Dermis microvascular lymphatic vessel endothelial cell (primary cell): Measurements from ENCODE around the gene ADSL. TPM values are rescaled to one million over a fixed set of nuclear protein-coding genes. Genes with fewer than 3 reads are reported as not detected.

Experiments
- DNase-seq, 2 donors: peaks; one replicate each; pipeline versions ENCODE4 v3.0.0 to v3.0.0-alpha.2; 2010; ENCODE audit warnings: low read depth in 2 of 2
- total RNA-seq: library from RNA; depleted of rRNA; stranded (reverse); fragments of >200 nt; gene quantifications from 2 replicates; pipeline ENCODE4 v1.2.1, GENCODE V29; 2014

Gene ADSL
- total RNA-seq, 1 donor from 2014 or later, result 153 TPM

GRCh38 chr22:40404251-40405177 lies 58.2 kb downstream of the ADSL start:
- no peak for DNase-seq

GRCh38 chr22:40405178-40406062 lies 59.1 kb downstream of the ADSL start:
- no peak for DNase-seq

DNA sequence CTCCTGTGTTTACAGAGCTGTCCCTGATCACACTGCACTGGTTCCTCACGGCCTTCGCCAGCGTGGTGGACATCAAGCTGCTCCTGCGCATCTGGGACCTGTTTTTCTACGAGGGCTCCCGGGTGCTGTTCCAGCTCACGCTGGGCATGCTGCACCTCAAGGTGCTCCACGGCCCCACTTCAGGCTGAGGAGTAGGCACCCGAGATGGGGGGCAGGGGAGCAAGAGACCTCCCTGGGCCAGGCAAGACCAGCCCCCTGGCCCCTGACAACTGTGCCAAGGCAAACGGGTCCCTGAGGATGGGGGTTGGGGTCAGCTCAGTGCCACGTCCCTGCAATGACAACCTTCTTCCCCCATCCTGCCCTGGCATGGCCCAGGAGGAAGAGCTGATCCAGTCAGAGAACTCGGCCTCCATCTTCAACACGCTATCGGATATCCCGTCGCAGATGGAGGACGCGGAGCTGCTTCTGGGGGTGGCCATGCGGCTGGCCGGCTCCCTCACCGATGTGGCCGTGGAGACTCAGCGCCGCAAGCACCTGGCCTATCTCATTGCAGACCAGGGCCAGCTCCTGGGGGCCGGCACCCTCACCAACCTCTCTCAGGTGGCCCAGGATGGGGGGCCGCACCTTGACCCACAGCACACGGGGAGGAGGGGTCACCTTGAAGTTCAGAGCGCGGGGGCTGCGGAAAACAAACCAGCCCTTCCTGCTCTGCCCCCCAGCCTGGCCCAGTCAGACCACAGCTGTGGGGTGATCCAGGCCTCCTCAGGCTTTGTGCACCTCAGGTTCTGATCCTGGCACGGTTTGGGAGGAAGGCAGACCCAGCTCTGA lies 60.0 kb downstream of the ADSL start:
- DNase-seq, result no peak

GRCh38 chr22:40407021-40407761 lies 60.9 kb downstream of the ADSL start:
- no peak for DNase-seq

DNA sequence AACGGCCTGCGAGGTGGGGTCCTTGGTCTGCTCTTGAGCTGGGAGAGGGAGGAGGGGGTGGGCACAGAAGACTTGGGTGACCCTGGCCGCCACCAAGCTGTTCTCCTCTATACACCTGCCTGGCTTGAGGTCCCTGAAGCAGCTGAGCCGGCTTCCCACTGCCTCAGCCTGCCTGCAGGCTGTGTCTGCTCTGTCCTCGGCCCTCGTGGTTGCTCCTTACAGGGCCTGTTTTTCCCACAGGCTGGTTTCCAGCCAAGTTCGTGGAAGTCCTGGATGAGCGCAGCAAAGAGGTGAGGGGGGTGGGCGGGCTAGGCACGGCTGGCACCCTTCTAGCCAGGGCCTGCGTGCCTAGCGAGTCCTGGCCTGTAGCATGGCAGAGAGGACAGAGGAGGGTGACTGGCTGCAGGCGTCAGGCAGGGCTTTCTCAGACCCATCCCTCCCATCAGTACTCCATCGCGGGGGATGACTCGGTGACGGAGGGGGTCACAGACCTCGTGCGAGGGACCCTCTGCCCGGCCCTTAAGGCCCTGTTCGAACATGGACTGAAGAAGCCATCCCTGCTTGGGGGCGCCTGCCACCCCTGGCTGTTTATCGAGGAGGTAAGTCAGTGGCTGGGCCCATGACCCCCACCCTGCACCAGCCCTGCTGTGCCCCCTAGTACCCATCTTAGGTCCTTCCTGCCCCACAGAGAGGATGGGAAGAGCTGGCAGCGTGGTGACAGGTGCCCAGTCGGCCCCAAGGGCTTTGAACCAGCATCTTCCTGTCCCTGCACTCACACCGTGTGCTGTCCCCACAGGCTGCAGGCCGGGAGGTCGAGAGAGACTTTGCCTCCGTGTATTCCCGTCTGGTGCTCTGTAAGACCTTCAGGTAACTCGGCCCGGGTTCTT lies 61.8 kb downstream of the ADSL start:
- no peak for DNase-seq

DNA sequence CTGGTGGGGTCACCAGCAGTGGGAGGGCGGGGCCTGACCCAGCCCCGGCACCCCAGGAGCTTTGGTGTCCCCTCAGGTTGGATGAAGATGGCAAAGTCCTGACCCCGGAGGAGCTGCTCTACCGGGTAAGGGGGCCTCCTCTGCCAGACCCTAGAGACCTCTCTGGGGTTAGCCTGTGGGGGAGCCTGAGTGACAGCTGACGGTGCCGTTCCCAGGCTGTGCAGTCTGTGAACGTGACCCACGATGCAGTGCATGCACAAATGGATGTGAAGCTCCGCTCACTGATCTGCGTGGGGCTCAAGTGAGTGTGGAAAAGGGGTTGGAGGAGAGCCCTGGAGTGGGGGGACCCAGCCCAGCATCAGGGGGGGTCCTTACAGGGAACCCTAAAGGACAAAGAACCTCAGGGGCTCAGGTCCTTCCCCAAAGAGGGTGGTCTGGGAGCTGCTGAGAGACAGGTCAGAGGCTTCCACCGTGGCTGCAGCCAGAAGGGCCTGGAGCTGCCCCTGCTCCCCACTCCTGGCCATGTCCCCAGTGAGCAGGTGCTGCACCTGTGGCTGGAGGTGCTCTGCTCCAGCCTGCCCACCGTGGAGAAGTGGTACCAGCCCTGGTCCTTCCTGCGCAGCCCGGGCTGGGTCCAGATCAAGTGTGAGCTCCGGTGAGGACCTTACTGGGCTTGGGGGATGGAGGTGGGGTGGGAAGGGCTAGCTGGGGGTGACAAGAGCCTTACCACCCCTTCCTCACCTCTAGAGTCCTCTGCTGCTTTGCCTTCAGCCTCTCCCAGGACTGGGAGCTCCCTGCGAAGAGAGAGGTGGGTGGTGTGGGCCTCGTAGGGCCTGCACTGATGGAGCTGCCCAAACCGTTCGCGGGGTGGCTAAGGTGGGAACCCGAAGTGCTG lies 62.7 kb downstream of the ADSL start:
- no peak for DNase-seq

- DNase-seq, result no peak
These were observed 63.4 kb downstream of the ADSL start for GRCh38 chr22:40409613-40410113.

DNA sequence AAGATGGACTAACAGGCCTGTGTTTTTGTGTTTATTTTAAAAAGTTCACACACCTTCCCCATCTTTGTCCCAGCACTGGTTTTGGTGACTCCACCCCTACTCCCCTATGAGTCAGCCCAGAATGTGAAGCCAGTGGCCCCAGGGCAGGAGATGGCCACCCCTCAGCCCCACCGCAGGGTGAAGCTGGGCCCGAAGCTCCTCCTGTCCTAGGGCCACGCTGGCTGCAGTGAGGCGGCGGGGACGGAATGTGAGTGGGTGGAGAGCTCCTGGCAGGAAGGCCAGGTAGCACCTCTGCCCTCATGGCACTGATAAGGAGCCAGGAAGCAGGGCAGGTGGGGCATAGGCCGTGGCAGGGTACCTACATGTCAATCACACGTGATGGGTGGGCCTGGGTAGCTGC lies 64.0 kb downstream of the ADSL start:
- no peak for DNase-seq

- DNase-seq, result no peak
These were observed 64.6 kb downstream of the ADSL start for GRCh38 chr22:40410731-40411505.

DNA sequence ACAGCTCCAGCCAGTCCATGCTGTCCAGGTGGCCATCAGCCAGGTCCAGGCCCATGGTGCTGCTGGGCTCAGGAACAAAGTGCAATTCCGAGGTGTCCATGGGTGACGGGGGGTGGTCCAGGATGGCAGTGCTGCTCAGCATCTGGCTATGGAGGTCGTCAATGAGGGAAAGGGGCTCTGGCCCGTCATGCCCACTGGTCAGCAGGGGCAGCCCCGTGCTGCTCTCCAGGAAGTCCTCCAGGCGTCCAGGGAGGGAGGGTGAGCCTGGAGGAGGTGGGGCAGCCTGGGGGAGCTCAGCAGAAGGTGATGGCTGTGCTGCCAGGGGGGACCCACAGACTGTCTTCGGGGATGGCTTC lies 65.2 kb downstream of the ADSL start:
- DNase-seq, result no peak

GRCh38 chr22:40412441-40412840 lies 66.1 kb downstream of the ADSL start:
- DNase-seq, result no peak

DNA sequence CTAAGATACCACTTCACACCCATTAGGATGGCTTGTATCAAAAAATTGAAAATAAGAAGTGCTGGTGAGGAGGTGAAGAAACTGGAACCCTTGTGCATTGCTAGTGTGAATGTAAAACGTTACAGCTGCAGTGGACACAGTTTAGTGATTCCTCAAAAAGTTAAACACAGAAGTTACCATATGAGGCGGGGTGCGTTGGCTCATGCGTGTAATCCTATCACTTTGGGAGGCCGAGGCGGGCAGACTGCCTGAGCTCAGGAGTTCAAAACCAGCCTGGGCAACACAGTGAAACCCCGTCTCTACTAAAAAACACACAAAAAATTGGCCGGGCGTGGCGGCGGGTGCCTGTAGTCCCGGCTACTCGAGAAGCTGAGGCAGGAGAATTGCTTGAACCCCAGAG lies 67.6 kb downstream of the ADSL start:
- no peak for DNase-seq

DNA sequence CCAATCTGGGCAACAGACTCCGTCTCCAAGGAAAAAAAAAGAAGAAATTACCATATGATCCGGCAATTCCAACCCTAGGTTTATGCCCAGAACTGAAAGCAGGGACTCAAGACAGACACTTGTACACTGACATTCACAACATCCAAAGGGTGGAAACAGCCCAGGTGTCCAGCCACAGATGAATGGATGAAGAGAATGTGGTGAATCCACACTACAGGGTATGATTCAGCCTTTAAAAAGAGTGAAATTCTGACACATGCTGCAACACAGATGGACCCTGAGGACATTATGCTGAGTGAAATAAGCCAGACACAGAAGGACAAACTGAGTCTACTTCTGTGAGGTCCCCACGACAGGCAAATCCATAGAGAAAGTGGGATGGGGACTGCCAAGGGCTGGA lies 68.0 kb downstream of the ADSL start:
- DNase-seq, result no peak

- DNase-seq, result no peak
These were observed 68.7 kb downstream of the ADSL start for GRCh38 chr22:40414838-40415505.

DNA sequence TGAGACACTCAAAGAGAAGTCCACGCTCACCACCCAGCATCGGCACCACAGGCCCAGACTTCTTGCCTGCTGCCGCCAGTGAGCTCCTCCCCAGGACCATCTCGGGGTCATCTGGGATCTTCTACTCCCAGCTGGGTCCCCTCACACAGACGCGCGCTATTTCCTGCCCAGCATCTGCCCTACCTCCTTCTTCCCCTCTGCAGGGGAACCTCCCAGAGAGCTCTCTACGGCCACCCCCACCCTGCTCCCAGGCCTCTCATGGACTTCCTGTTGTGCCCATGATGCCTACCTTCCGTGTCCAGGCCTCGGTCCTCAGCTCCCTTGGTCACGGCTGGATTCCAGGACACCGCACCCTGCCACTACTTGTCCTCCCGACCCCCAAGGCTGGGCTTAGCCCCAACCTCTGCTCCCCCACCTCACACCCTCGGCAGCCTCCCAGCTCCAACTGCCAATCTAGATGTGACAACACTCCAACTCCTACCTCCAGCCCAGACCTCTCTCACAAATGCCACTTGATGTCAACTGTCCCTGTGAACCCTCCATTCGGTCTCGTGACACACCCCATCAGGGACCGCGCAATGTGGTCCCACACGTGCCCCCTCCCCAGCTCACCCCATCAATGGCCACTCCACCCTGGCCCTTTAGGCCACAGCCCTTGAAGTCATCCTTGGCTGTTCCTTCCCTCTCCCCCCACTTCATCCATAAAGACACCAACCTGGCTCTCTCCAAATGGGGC lies 69.4 kb downstream of the ADSL start:
- DNase-seq, result no peak

- DNase-seq, result no peak
These were observed 69.9 kb downstream of the ADSL start for GRCh38 chr22:40416267-40416570.

GRCh38 chr22:40416636-40417035 lies 70.3 kb downstream of the ADSL start:
- DNase-seq, result no peak
